ENCODE data around the gene GAS2. TPM values are rescaled to one million over a fixed set of nuclear protein-coding genes. Genes with fewer than 3 reads are reported as not detected.

Gene GAS2
- total RNA-seq, 1 donor from 2014 or later, result 1.4 TPM

DNA sequence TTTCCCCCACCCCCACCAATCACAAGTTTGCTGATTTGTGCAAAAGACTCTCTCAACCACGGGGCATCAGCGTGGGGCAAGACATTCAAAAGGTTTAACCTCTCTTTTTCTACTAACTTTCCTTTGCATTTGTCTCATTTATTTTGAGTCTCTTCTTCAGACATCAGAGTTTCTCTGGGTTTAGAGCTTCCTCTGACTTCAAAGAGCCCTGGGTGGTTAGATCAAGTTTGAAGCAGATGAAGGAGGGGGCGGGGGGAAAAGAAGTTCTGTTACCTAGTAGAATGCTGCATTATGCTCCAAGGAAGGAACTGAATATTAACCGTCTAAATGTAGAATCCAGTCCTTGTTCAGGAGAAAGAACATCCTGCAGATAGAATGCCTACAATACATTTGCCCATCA is 24.5 kb downstream of the GAS2 start:
- H3K9me3 Mint-ChIP-seq (ENCODE audit: unreplicated experiment), result no peaks in the 10 kb centered on the region
- no peak overlapping the region for H3K27ac Mint-ChIP-seq (ENCODE audit: unreplicated experiment)
- no peak for DNase-seq (ENCODE audit: low spot score)
- H3K36me3 Mint-ChIP-seq (ENCODE audit: low read depth, unreplicated experiment), result no peaks in the 10 kb centered on the region
- H3K4me1 Mint-ChIP-seq (ENCODE audit: unreplicated experiment), result peaks cover 4% of the 10 kb centered on the region
- peaks cover 2% of the 10 kb centered on the region for H3K27me3 Mint-ChIP-seq (ENCODE audit: unreplicated experiment)
- TF ChIP-seq, protein P1, sequence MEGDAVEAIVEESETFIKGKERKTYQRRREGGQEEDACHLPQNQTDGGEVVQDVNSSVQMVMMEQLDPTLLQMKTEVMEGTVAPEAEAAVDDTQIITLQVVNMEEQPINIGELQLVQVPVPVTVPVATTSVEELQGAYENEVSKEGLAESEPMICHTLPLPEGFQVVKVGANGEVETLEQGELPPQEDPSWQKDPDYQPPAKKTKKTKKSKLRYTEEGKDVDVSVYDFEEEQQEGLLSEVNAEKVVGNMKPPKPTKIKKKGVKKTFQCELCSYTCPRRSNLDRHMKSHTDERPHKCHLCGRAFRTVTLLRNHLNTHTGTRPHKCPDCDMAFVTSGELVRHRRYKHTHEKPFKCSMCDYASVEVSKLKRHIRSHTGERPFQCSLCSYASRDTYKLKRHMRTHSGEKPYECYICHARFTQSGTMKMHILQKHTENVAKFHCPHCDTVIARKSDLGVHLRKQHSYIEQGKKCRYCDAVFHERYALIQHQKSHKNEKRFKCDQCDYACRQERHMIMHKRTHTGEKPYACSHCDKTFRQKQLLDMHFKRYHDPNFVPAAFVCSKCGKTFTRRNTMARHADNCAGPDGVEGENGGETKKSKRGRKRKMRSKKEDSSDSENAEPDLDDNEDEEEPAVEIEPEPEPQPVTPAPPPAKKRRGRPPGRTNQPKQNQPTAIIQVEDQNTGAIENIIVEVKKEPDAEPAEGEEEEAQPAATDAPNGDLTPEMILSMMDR (IDR thresholded peaks at IDR 0.05; ENCODE audit: unreplicated experiment), result no peak
- no peak overlapping the region for H3K4me3 Mint-ChIP-seq (ENCODE audit: unreplicated experiment)

DNA sequence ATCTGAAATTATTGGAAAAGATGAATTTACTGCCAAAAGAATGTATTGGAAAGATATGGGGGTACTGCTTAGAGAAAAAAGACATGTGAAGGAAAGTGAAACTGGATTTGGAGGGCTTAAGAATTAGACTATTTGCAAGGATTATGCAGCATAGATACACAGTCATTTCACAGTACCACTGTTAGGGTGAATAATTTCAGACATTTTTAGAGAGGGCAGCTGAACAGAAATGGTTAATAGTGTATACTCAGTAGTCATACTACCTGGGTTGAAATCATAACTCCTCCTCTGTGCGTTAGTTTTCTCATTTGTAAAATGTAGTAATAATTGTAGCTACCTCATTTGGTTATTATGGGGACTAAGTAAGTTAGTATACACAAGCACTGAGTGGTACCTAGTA is 33.0 kb downstream of the GAS2 start:
- Mint-ChIP-seq H3K4me1 (ENCODE audit: unreplicated experiment) (peaks cover 6% of the 10 kb centered on the region), H3K9me3 (ENCODE audit: unreplicated experiment) (no peaks in the 10 kb centered on the region), H3K27me3 (ENCODE audit: unreplicated experiment) (no peaks in the 10 kb centered on the region), H3K36me3 (ENCODE audit: low read depth, unreplicated experiment) (no peaks in the 10 kb centered on the region), H3K4me3 (ENCODE audit: unreplicated experiment) (no peak overlapping the region), H3K27ac (ENCODE audit: unreplicated experiment) (no peak overlapping the region)
- TF ChIP-seq, protein P1 (IDR thresholded peaks at IDR 0.05; ENCODE audit: unreplicated experiment), result no peak
- no peak for DNase-seq (ENCODE audit: low spot score)

DNA sequence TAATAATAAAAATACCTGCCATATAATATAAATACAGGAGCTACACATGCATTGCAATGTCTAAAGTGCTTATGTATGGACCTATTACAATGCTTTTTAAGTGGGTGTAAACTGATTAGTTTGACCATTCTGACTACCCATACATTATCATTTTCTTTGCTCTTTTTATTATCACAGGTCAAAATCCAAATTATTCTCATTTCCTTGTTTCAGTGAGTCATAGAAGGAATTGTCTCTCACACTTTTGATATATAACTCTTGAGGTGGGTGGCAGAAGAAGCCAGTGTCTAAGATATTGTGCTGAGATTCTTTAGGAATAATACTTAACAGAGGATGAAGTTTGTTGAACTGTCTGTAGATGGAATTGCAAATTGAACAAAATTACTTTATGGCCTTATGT is 35.6 kb downstream of the GAS2 start:
- TF ChIP-seq, protein P1 (IDR thresholded peaks at IDR 0.05; ENCODE audit: unreplicated experiment), result no peak
- H3K36me3 Mint-ChIP-seq (ENCODE audit: low read depth, unreplicated experiment), result no peaks in the 10 kb centered on the region
- peaks cover 6% of the 10 kb centered on the region for H3K4me1 Mint-ChIP-seq (ENCODE audit: unreplicated experiment)
- H3K27ac Mint-ChIP-seq (ENCODE audit: unreplicated experiment), result peak overlapping the region; percentile 6
- no peak overlapping the region for H3K4me3 Mint-ChIP-seq (ENCODE audit: unreplicated experiment)
- no peaks in the 10 kb centered on the region for H3K9me3 Mint-ChIP-seq (ENCODE audit: unreplicated experiment)
- no peaks in the 10 kb centered on the region for H3K27me3 Mint-ChIP-seq (ENCODE audit: unreplicated experiment)
- no peak for DNase-seq (ENCODE audit: low spot score)

DNA sequence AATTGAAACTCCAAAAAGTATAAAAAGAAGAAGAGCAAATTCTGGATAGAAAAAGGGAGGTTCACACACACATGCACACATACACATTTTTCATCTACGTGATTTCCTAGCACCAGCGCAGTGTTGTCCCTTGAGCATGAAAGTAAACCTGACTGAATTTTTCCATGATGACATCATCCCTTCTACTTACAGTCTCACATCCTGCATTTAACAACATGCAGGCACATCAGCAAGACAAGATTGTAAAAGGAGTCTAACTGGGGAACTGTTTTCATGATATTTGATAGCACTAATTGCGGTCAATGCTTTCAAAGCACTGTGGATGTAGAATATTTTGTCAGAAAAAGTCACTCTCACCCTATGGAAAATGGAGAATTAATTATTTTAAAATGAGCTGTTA is 36.6 kb downstream of the GAS2 start:
- no peak for DNase-seq (ENCODE audit: low spot score)
- Mint-ChIP-seq H3K9me3 (ENCODE audit: unreplicated experiment) (no peaks in the 10 kb centered on the region), H3K27me3 (ENCODE audit: unreplicated experiment) (no peaks in the 10 kb centered on the region), H3K4me3 (ENCODE audit: unreplicated experiment) (no peak overlapping the region), H3K4me1 (ENCODE audit: unreplicated experiment) (peaks cover 6% of the 10 kb centered on the region), H3K27ac (ENCODE audit: unreplicated experiment) (peak overlapping the region; percentile 95), H3K36me3 (ENCODE audit: low read depth, unreplicated experiment) (no peaks in the 10 kb centered on the region)
- TF ChIP-seq, protein P1 (IDR thresholded peaks at IDR 0.05; ENCODE audit: unreplicated experiment), result no peak

DNA sequence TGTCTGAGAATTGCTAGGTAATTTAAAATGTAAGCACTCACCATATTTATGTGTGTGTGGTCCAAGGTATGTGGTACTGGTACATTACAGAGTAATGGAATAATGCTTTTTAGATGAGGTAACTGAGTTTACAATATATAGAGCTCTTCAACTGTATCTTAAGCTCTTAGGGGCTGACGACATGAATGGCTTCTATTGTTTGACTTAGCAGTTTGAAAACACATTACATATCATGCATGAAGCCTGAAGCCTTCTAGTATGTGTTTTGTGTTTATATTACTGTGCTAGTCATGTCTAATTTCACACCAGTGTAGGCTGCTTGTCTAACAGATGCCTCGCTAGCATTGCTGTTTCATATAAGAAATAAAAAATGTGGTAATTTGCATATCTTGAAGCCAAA is 37.2 kb downstream of the GAS2 start:
- peaks cover 6% of the 10 kb centered on the region for H3K4me1 Mint-ChIP-seq (ENCODE audit: unreplicated experiment)
- H3K4me3 Mint-ChIP-seq (ENCODE audit: unreplicated experiment), result no peak overlapping the region
- H3K9me3 Mint-ChIP-seq (ENCODE audit: unreplicated experiment), result no peaks in the 10 kb centered on the region
- TF ChIP-seq, protein P1 (IDR thresholded peaks at IDR 0.05; ENCODE audit: unreplicated experiment), result no peak
- DNase-seq (ENCODE audit: low spot score), result no peak
- H3K27me3 Mint-ChIP-seq (ENCODE audit: unreplicated experiment), result no peaks in the 10 kb centered on the region
- no peaks in the 10 kb centered on the region for H3K36me3 Mint-ChIP-seq (ENCODE audit: low read depth, unreplicated experiment)
- no peak overlapping the region for H3K27ac Mint-ChIP-seq (ENCODE audit: unreplicated experiment)

Data from endothelial cell (in vitro differentiated cells).